Measurements from ENCODE around the gene MB21D2. TPM values are rescaled to one million over a fixed set of nuclear protein-coding genes. Genes with fewer than 3 reads are reported as not detected.

Gene MB21D2
- total RNA-seq, 1 donor from 2014 or later = 8.6 TPM

Other genes with a start within 250 kb of the MB21D2 start
- not detected in 2 replicates for gene FGF12, start 190.3 kb downstream of the MB21D2 start, total RNA-seq

Data from activated CD4-positive, alpha-beta T cell treated with anti-CD3 and anti-CD28 coated beads, Interleukin-2, amount 10 ng/mL, durations not matched to agents 24 days and 14 days (primary cell).